ENCODE measurements around the gene SBF1. TPM values are rescaled to one million over a fixed set of nuclear protein-coding genes. Genes with fewer than 3 reads are reported as not detected.
"Not testable (repeated sequence)": the region's sequence is repeated elsewhere in the genome, so short reads cannot be mapped to it uniquely, and the experiment has no call there.

Gene SBF1
- total and polyA plus RNA-seq, 4 donors: 8.3 to 37.6 (median 16.4) TPM

DNA sequence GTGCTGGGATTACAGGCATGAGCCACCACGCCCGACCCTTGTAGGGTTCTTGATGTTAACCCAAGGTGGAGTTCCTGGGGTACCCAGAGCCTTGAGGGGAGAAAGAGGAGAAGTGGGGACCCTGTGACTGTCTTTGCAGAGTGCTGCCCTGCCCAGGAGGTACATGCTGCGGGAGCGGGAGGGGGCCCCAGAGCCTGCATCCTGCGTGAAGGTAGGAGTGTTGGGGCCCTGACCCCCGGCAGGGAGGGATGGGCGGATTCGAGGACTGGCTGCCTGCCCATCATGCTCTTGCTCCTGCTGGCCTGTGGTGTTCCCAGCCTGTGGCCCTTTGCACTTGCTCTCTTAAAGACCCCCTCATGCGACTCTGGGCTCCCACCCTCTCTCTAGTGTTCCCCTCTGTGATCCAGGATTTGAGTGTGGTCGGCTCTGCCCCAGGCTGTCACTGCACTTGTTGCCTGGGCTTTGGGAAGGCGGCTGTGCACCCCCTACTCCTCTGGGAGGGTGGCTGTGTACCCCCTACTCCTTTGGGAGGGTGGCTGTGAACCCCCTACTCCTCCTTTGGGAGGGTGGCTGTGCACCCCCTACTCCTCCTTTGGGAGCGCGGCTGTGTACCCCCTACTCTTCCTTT is 46.1 kb upstream of the SBF1 start:
- Histone ChIP-seq H3K36me3 (ENCODE audit: control insufficient read depth in 4 of 4, insufficient read depth in 3 of 4, low read depth in 1 of 4, low read length in 3 of 4) (peaks cover 11 to 56% (median 19%) of the 10 kb centered on the region in 4 donors), H3K9ac (ENCODE audit: low read depth in 1 of 2, low read length in 2 of 2) (no peak overlapping the region), H3K9me3 (ENCODE audit: control insufficient read depth in 4 of 4, low read length in 3 of 4) (no peaks in the 10 kb centered on the region), H3K27ac (ENCODE audit: low read depth in 1 of 2, low read length in 2 of 2) (no peak overlapping the region), H3K4me1 (ENCODE audit: control insufficient read depth in 4 of 4, insufficient read depth in 4 of 4, low read length in 3 of 4) (peaks cover 6 to 26% (median 14%) of the 10 kb centered on the region in 4 donors), H3K27me3 (ENCODE audit: control insufficient read depth in 4 of 4, insufficient read depth in 4 of 4, low read length in 3 of 4) (no peaks in the 10 kb centered on the region), H3K4me3 (ENCODE audit: low read depth in 1 of 3, low read length in 3 of 3) (no peak overlapping the region)
- no peak for TF ChIP-seq RXRA (IDR thresholded peaks at IDR 0.05)
- no peak for TF ChIP-seq YY1 (IDR thresholded peaks at IDR 0.05)
- TF ChIP-seq MAX (IDR thresholded peaks at IDR 0.05): no peak
- no peak for TF ChIP-seq RAD21 (IDR thresholded peaks at IDR 0.05)
- no peak for TF ChIP-seq HNF4G (IDR thresholded peaks at IDR 0.05)
- no peak for TF ChIP-seq NR2F2 (IDR thresholded peaks at IDR 0.05)
- TF ChIP-seq, protein P1, sequence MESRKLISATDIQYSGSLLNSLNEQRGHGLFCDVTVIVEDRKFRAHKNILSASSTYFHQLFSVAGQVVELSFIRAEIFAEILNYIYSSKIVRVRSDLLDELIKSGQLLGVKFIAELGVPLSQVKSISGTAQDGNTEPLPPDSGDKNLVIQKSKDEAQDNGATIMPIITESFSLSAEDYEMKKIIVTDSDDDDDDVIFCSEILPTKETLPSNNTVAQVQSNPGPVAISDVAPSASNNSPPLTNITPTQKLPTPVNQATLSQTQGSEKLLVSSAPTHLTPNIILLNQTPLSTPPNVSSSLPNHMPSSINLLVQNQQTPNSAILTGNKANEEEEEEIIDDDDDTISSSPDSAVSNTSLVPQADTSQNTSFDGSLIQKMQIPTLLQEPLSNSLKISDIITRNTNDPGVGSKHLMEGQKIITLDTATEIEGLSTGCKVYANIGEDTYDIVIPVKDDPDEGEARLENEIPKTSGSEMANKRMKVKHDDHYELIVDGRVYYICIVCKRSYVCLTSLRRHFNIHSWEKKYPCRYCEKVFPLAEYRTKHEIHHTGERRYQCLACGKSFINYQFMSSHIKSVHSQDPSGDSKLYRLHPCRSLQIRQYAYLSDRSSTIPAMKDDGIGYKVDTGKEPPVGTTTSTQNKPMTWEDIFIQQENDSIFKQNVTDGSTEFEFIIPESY (IDR thresholded peaks at IDR 0.05): no peak
- TF ChIP-seq CTCF (IDR thresholded peaks at IDR 0.05; ENCODE audit: low read depth, low read length, missing input control): no peak
- TF ChIP-seq HNF4A (conservative IDR thresholded peaks at IDR 0.05): no peak
- no peak for TF ChIP-seq SP1 (IDR thresholded peaks at IDR 0.05)
- TF ChIP-seq, protein P2, sequence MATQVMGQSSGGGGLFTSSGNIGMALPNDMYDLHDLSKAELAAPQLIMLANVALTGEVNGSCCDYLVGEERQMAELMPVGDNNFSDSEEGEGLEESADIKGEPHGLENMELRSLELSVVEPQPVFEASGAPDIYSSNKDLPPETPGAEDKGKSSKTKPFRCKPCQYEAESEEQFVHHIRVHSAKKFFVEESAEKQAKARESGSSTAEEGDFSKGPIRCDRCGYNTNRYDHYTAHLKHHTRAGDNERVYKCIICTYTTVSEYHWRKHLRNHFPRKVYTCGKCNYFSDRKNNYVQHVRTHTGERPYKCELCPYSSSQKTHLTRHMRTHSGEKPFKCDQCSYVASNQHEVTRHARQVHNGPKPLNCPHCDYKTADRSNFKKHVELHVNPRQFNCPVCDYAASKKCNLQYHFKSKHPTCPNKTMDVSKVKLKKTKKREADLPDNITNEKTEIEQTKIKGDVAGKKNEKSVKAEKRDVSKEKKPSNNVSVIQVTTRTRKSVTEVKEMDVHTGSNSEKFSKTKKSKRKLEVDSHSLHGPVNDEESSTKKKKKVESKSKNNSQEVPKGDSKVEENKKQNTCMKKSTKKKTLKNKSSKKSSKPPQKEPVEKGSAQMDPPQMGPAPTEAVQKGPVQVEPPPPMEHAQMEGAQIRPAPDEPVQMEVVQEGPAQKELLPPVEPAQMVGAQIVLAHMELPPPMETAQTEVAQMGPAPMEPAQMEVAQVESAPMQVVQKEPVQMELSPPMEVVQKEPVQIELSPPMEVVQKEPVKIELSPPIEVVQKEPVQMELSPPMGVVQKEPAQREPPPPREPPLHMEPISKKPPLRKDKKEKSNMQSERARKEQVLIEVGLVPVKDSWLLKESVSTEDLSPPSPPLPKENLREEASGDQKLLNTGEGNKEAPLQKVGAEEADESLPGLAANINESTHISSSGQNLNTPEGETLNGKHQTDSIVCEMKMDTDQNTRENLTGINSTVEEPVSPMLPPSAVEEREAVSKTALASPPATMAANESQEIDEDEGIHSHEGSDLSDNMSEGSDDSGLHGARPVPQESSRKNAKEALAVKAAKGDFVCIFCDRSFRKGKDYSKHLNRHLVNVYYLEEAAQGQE (IDR thresholded peaks at IDR 0.05): no peak
- TF ChIP-seq JUND (IDR thresholded peaks at IDR 0.05): no peak
- TF ChIP-seq, protein P3, sequence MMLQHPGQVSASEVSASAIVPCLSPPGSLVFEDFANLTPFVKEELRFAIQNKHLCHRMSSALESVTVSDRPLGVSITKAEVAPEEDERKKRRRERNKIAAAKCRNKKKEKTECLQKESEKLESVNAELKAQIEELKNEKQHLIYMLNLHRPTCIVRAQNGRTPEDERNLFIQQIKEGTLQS (IDR thresholded peaks at IDR 0.05): no peak
- no peak for TF ChIP-seq GABPA (IDR thresholded peaks at IDR 0.05 in 1 of 2, conservative IDR thresholded peaks at IDR 0.05 in 1 of 2)
- no peak for TF ChIP-seq FOXA2 (IDR thresholded peaks at IDR 0.05)
- no peak for TF ChIP-seq FOXA1 (IDR thresholded peaks at IDR 0.05)
- no peak for TF ChIP-seq EGR1 (IDR thresholded peaks at IDR 0.05; ENCODE audit: low read depth in 2 of 2)
- no peak for TF ChIP-seq TAF1 (conservative IDR thresholded peaks at IDR 0.05)
- 97% methylated on average over 13 of the region's 13 CpGs for WGBS
- no peak for DNase-seq (ENCODE audit: low spot score)

DNA sequence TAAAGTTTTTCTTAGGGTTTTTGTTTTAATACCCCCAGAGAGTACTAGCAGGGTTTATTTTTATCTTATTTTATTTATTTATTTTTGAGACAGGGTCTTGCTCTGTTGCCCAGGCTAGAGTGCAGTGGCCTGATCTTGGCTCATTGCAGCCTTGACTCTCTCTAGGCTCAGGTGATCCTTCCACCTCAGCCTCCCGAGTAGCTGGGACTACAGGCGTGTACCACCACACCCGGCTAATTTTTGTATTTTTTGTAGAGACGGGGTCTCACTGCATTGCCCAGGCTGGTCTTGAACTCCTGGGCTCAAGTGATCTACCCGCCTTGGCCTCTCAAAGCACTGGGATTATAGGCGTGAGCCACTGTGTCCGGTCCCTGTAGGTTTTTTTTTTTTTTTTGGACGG is 45.3 kb upstream of the SBF1 start:
- not testable (repeated sequence) for H3K4me3 ChIP-seq (ENCODE audit: low read depth in 1 of 3, low read length in 3 of 3); H3K9me3 ChIP-seq (ENCODE audit: control insufficient read depth in 4 of 4, low read length in 3 of 4); DNase-seq (ENCODE audit: low spot score); H3K27me3 ChIP-seq (ENCODE audit: control insufficient read depth in 4 of 4, insufficient read depth in 4 of 4, low read length in 3 of 4); H3K9ac ChIP-seq (ENCODE audit: low read depth in 1 of 2, low read length in 2 of 2); H3K27ac ChIP-seq (ENCODE audit: low read depth in 1 of 2, low read length in 2 of 2)
- Histone ChIP-seq H3K4me1 (ENCODE audit: control insufficient read depth in 4 of 4, insufficient read depth in 4 of 4, low read length in 3 of 4) (peaks cover 6 to 24% (median 14%) of the 10 kb centered on the region in 4 donors), H3K36me3 (ENCODE audit: control insufficient read depth in 4 of 4, insufficient read depth in 3 of 4, low read depth in 1 of 4, low read length in 3 of 4) (peaks cover 11 to 56% (median 19%) of the 10 kb centered on the region in 4 donors)
- WGBS: 98% methylated on average over 8 of the region's 8 CpGs
